Natural killer cell (primary cell): ENCODE results near the gene GABRB3. TPM values are rescaled to one million over a fixed set of nuclear protein-coding genes. Genes with fewer than 3 reads are reported as not detected.

Experiments used
- ATAC-seq, 3 donors: fragments of 150-1000 bp in 2 of 3; fragments of 200-7000 bp in 1 of 3; cut with Tn5 transposase; 1 replicate in 1 of 3; 2 replicates in 2 of 3; pipeline ENCODE4 v1.10.0; 2021; ENCODE audit warnings: mild to moderate bottlenecking in 2 of 3, moderate library complexity in 2 of 3
- DNase-seq, 2 donors: peaks; one replicate each; pipeline versions ENCODE4 v3.0.0 to v3.0.0-alpha.2; 2013 to 2021; ENCODE audit warnings: mixed read lengths in 1 of 2
- H3K27ac ChIP-seq: one replicate; pipeline ENCODE4 v1.5.1; 2013; ENCODE audit warnings: mild to moderate bottlenecking, low read length
- H3K27me3 ChIP-seq: one replicate; pipeline ENCODE4 v1.6.1; 2013; ENCODE audit warnings: low read length; ENCODE audit not compliant: control insufficient read depth, insufficient read depth
- H3K36me3 ChIP-seq: one replicate; pipeline ENCODE4 v1.6.1; 2013; ENCODE audit warnings: low read length; ENCODE audit not compliant: control insufficient read depth, insufficient read depth
- H3K4me1 ChIP-seq: one replicate; pipeline ENCODE4 v1.6.1; 2013; ENCODE audit warnings: low read length; ENCODE audit not compliant: control insufficient read depth, insufficient read depth
- H3K4me3 ChIP-seq: one replicate; pipeline ENCODE4 v1.5.1; 2013; ENCODE audit warnings: low read length
- H3K9me3 ChIP-seq: one replicate; pipeline ENCODE4 v1.6.1; 2013; ENCODE audit warnings: low read length; ENCODE audit not compliant: control insufficient read depth, insufficient read depth
- H3K27ac Mint-ChIP-seq, 2 donors: one replicate each; pipeline ENCODE4 v1.8.0; 2022; ENCODE audit warnings: mild to moderate bottlenecking in 2 of 2, mixed read lengths in 2 of 2, moderate library complexity in 1 of 2
- H3K27me3 Mint-ChIP-seq, 2 donors: one replicate each; pipeline ENCODE4 v1.8.0; 2022; ENCODE audit warnings: low read depth in 2 of 2, mixed read lengths in 2 of 2
- H3K36me3 Mint-ChIP-seq: one replicate; pipeline ENCODE4 v1.8.0; 2022; ENCODE audit warnings: mixed read lengths
- H3K4me1 Mint-ChIP-seq, 2 donors: one replicate each; pipeline ENCODE4 v1.8.0; 2022; ENCODE audit warnings: mixed read lengths in 2 of 2
- H3K4me3 Mint-ChIP-seq: one replicate; pipeline ENCODE4 v1.8.0; 2022; ENCODE audit warnings: mild to moderate bottlenecking, moderate library complexity, mixed read lengths
- H3K9me3 Mint-ChIP-seq, 2 donors: one replicate each; pipeline ENCODE4 v1.8.0; 2022; ENCODE audit warnings: mixed read lengths in 2 of 2
- CTCF ChIP-seq: fragments of 200-600 bp; IDR thresholded peaks from one replicate; pipeline ENCODE4 v1.8.0; 2022; ENCODE audit warnings: antibody characterized with exemption
- WGBS: methylation state at CpG from one replicate; pipeline ENCODE4 v1.1.7; 2013; ENCODE audit warnings: missing lambda C conversion rate; ENCODE audit not compliant: insufficient coverage; 5-methylcytosine and 5-hydroxymethylcytosine counted together
- intact Hi-C: fragments of 100-400 bp; cut with micrococcal nuclease; formaldehyde crosslinking; loops from one replicate; pipeline ENCODE4 v1.14.2; 2022
- total RNA-seq, 4 donors: library from RNA; stranded (reverse); fragments of 120-200 nt in 1 of 4; gene quantifications; one replicate each; pipeline versions ENCODE4 v1.2.3 to v1.2.4, GENCODE V29; 2013 to 2022

Gene GABRB3
- total RNA-seq, 3 donors from 2014 or later (not counting 1 experiment from before 2014, with no cell fraction given) = not detected

GRCh38 chr15:26670116-26670515 lies 102.8 kb downstream of the GABRB3 start:
- Mint-ChIP-seq H3K4me1 (no peaks in the 10 kb centered on the region), H3K4me3 (no peak overlapping the region), H3K27ac (no peak overlapping the region), H3K9me3 (peaks cover 12 to 16% of the 10 kb centered on the region in 2 donors), H3K36me3 (no peaks in the 10 kb centered on the region), H3K27me3 (no peaks in the 10 kb centered on the region)
- Histone ChIP-seq H3K27ac (no peak overlapping the region), H3K4me1 (no peaks in the 10 kb centered on the region), H3K9me3 (peaks cover 11% of the 10 kb centered on the region), H3K36me3 (no peaks in the 10 kb centered on the region), H3K27me3 (no peaks in the 10 kb centered on the region), H3K4me3 (no peak overlapping the region)
- ATAC-seq (no peak), DNase-seq (no peak)
- TF ChIP-seq CTCF = no peak
- 79% methylated on average over 32 of the region's 32 CpGs for WGBS
- intact Hi-C loops = no loop called here

- H3K9me3 ChIP-seq = peaks cover 11% of the 10 kb centered on the region
Measured at GRCh38 chr15:26667222-26667988, 105.5 kb downstream of the GABRB3 start.

GRCh38 chr15:26665957-26666791 lies 106.7 kb downstream of the GABRB3 start:
- Histone ChIP-seq H3K27ac (no peak overlapping the region), H3K4me1 (no peaks in the 10 kb centered on the region), H3K27me3 (no peaks in the 10 kb centered on the region), H3K36me3 (no peaks in the 10 kb centered on the region), H3K9me3 (peaks cover 11% of the 10 kb centered on the region), H3K4me3 (no peak overlapping the region)
- no peaks in the 10 kb centered on the region for H3K36me3 Mint-ChIP-seq
- ATAC-seq (no peak), DNase-seq (no peak)
- H3K9me3 Mint-ChIP-seq = peaks cover 9 to 14% of the 10 kb centered on the region in 2 donors
- intact Hi-C loops = loop anchor here (10.0 kb wide), 1 partner anchor 59 kb away; no protein-coding TSS in a partner anchor
- H3K4me3 Mint-ChIP-seq = no peak overlapping the region
- H3K27ac Mint-ChIP-seq = no peak overlapping the region
- 71% methylated on average over 11 of the region's 11 CpGs for WGBS
- H3K4me1 Mint-ChIP-seq = no peaks in the 10 kb centered on the region
- no peak for TF ChIP-seq CTCF
- no peaks in the 10 kb centered on the region for H3K27me3 Mint-ChIP-seq

More at GRCh38 chr15:26667222-26667988, 105.5 kb downstream of the GABRB3 start:
- Histone ChIP-seq H3K36me3 (no peaks in the 10 kb centered on the region), H3K4me3 (no peak overlapping the region), H3K4me1 (no peaks in the 10 kb centered on the region), H3K27ac (no peak overlapping the region), H3K27me3 (no peaks in the 10 kb centered on the region)
- intact Hi-C loops = loop anchor here (10.0 kb wide), 1 partner anchor 57 kb away; no protein-coding TSS in a partner anchor
- no peaks in the 10 kb centered on the region for H3K4me1 Mint-ChIP-seq
- peaks cover 10 to 12% of the 10 kb centered on the region in 2 donors for H3K9me3 Mint-ChIP-seq
- WGBS = 83% methylated on average over 14 of the region's 14 CpGs
- H3K36me3 Mint-ChIP-seq = no peaks in the 10 kb centered on the region
- TF ChIP-seq CTCF = no peak
- H3K27ac Mint-ChIP-seq = no peak overlapping the region
- no peak for DNase-seq
- ATAC-seq = no peak
- H3K27me3 Mint-ChIP-seq = no peaks in the 10 kb centered on the region
- H3K4me3 Mint-ChIP-seq = no peak overlapping the region
